IMR-90 (cell line): ENCODE data around the gene ANKRD6. TPM values are rescaled to one million over a fixed set of nuclear protein-coding genes. Genes with fewer than 3 reads are reported as not detected.

Source experiments
- ATAC-seq: fragments of 200-7000 bp; cut with Tn5 transposase; 2 replicates; pipeline ENCODE4 v1.9.1; 2020; ENCODE audit warnings: low read depth, mild to moderate bottlenecking, moderate library complexity
- BruUV-seq: library from RNA; stranded (reverse); fragments of 400-500 nt; replicated peaks from 2 replicates; lab custom pipeline; 2021; lab: Mats Ljungman, UMichigan
- CTCF ChIA-PET: fragments of 300-600 bp; formaldehyde crosslinking; extraction: SDS; loops from one replicate; lab custom pipeline; 2021; ENCODE audit warnings: antibody characterized with exemption; lab: Yijun Ruan, JAX
- POLR2A ChIA-PET: fragments of 300-600 bp; sonication (Branson Sonifier 250); formaldehyde crosslinking; loops from one replicate; lab custom pipeline; 2022; ENCODE audit warnings: antibody characterized with exemption; ENCODE audit not compliant: unreplicated experiment; lab: Charles Lee
- DNase-seq: peaks from one replicate; pipeline ENCODE4 v3.0.0; 2013
- H2AFZ ChIP-seq: replicated peaks from 2 replicates; pipeline ENCODE3; 2013; ENCODE audit warnings: low read length, mild to moderate bottlenecking; ENCODE audit not compliant: poor library complexity
- H2AK5ac ChIP-seq: 2 replicates; pipeline ENCODE4 v1.6.1; 2013; ENCODE audit warnings: low read depth, low read length, inconsistent platforms
- H2AK9ac ChIP-seq: replicated peaks from 2 replicates; pipeline ENCODE3; 2013; ENCODE audit warnings: mild to moderate bottlenecking, low read depth, low read length, moderate library complexity; ENCODE audit not compliant: poor library complexity
- H2BK120ac ChIP-seq: 2 replicates; pipeline ENCODE4 v1.6.1; 2013; ENCODE audit warnings: low read depth, low read length, inconsistent platforms
- H2BK15ac ChIP-seq: 3 replicates; pipeline ENCODE4 v1.6.1; 2013; ENCODE audit warnings: low read depth, low read length, inconsistent platforms
- H2BK20ac ChIP-seq: 2 replicates; pipeline ENCODE4 v1.6.1; 2013; ENCODE audit warnings: low read depth, mild to moderate bottlenecking, inconsistent platforms, low read length, moderate library complexity
- H2BK5ac ChIP-seq: 2 replicates; pipeline ENCODE4 v1.6.1; 2013; ENCODE audit warnings: mild to moderate bottlenecking, low read depth, low read length, inconsistent platforms; ENCODE audit not compliant: poor library complexity, severe bottlenecking
- H3K14ac ChIP-seq: replicated peaks from 2 replicates; pipeline ENCODE4 v1.6.1; 2013; ENCODE audit warnings: low read depth, low read length, inconsistent platforms
- H3K18ac ChIP-seq: 2 replicates; pipeline ENCODE4 v1.6.1; 2013; ENCODE audit warnings: low read depth, low read length, control low read depth
- H3K23ac ChIP-seq: 2 replicates; pipeline ENCODE4 v1.6.1; 2013; ENCODE audit warnings: low read depth, low read length, inconsistent platforms
- H3K27ac ChIP-seq: 2 replicates; pipeline ENCODE4 v1.5.1; 2013; ENCODE audit warnings: mild to moderate bottlenecking, control low read depth, low read length; ENCODE audit not compliant: insufficient read depth
- H3K27me3 ChIP-seq: 2 replicates; pipeline ENCODE4 v1.6.1; 2013; ENCODE audit warnings: low read length; ENCODE audit not compliant: control insufficient read depth, insufficient read depth
- H3K36me3 ChIP-seq: 2 replicates; pipeline ENCODE4 v1.6.1; 2013; ENCODE audit warnings: low read length, mixed read lengths; ENCODE audit not compliant: control insufficient read depth, insufficient read depth
- H3K4ac ChIP-seq: 2 replicates; pipeline ENCODE4 v1.6.1; 2013; ENCODE audit warnings: low read depth, low read length, inconsistent platforms
- H3K4me1 ChIP-seq: 2 replicates; pipeline ENCODE4 v1.6.1; 2013; ENCODE audit warnings: low read length, mixed read lengths; ENCODE audit not compliant: control insufficient read depth, insufficient read depth
- H3K4me2 ChIP-seq: 2 replicates; pipeline ENCODE4 v1.6.1; 2013; ENCODE audit warnings: low read depth, mild to moderate bottlenecking, control low read depth, low read length, moderate library complexity
- H3K4me3 ChIP-seq: 2 replicates; pipeline ENCODE4 v1.5.1; 2013; ENCODE audit warnings: low read depth, mild to moderate bottlenecking, control low read depth, low read length, moderate library complexity; ENCODE audit not compliant: insufficient read depth
- H3K56ac ChIP-seq: 2 replicates; pipeline ENCODE4 v1.6.1; 2013; ENCODE audit warnings: low read length, inconsistent platforms; ENCODE audit not compliant: insufficient read depth; ENCODE audit errors: extremely low read depth
- H3K79me1 ChIP-seq, 2 experiments: 2 replicates each; pipeline ENCODE4 v1.6.1; 2013; ENCODE audit warnings: low read length in 2 of 2, inconsistent platforms in 1 of 2, low read depth in 1 of 2
- H3K9ac ChIP-seq: 2 replicates; pipeline ENCODE4 v1.6.1; 2013; ENCODE audit warnings: low read depth, low read length, control low read depth
- H3K9me1 ChIP-seq: 2 replicates; pipeline ENCODE4 v1.6.1; 2013; ENCODE audit warnings: low read length, inconsistent platforms; ENCODE audit not compliant: insufficient read depth
- H3K9me3 ChIP-seq: 2 replicates; pipeline ENCODE4 v1.6.1; 2013; ENCODE audit warnings: low read length; ENCODE audit not compliant: control insufficient read depth, insufficient read depth
- H4K20me1 ChIP-seq: 2 replicates; pipeline ENCODE4 v1.6.1; 2013; ENCODE audit warnings: low read length, inconsistent platforms; ENCODE audit not compliant: insufficient read depth
- H4K5ac ChIP-seq: 2 replicates; pipeline ENCODE4 v1.6.1; 2013; ENCODE audit warnings: mild to moderate bottlenecking, low read depth, low read length, control low read depth
- H4K8ac ChIP-seq, 2 experiments: 2 replicates each; pipeline ENCODE4 v1.6.1; 2013; ENCODE audit warnings: low read depth in 2 of 2, low read length in 2 of 2, control low read depth in 1 of 2, inconsistent platforms in 1 of 2
- H4K91ac ChIP-seq: 2 replicates; pipeline ENCODE4 v1.6.1; 2013; ENCODE audit warnings: low read depth, low read length, inconsistent platforms; ENCODE audit not compliant: insufficient read depth
- BHLHE40 ChIP-seq: fragments of 150-350 bp; IDR thresholded peaks from 2 replicates; pipeline ENCODE4 v1.6.1; 2016; ENCODE audit warnings: mild to moderate bottlenecking, low read depth, low read length
- CEBPB ChIP-seq: IDR thresholded peaks from 2 replicates; pipeline ENCODE4 v1.6.1; 2012; ENCODE audit warnings: low read depth, low read length, improper control_type of control experiment
- CHD1 ChIP-seq: IDR thresholded peaks from 2 replicates; pipeline ENCODE4 v1.6.1; 2012; ENCODE audit warnings: low read depth, low read length, improper control_type of control experiment
- CTCF ChIP-seq: conservative IDR thresholded peaks from 2 replicates; pipeline ENCODE4 v1.5.1; 2012; ENCODE audit warnings: mild to moderate bottlenecking, low read depth, low read length, improper control_type of control experiment
- FOS ChIP-seq: fragments of 150-350 bp; IDR thresholded peaks from 2 replicates; pipeline ENCODE4 v1.6.1; 2016; ENCODE audit warnings: low read depth, low read length
- MAZ ChIP-seq: IDR thresholded peaks from 2 replicates; pipeline ENCODE4 v1.6.1; 2012; ENCODE audit warnings: low read depth, mild to moderate bottlenecking, low read length, improper control_type of control experiment, moderate library complexity, borderline replicate concordance
- POLR2A ChIP-seq: IDR thresholded peaks from 2 replicates; pipeline ENCODE4 v1.6.1; 2012; ENCODE audit warnings: mild to moderate bottlenecking, low read depth, low read length
- RAD21 ChIP-seq: IDR thresholded peaks from 2 replicates; pipeline ENCODE4 v1.6.1; 2012; ENCODE audit warnings: low read length, improper control_type of control experiment
- SMC3 ChIP-seq: fragments of 150-350 bp; IDR thresholded peaks from 2 replicates; pipeline ENCODE4 v1.6.1; 2016; ENCODE audit warnings: low read depth, mild to moderate bottlenecking, antibody characterized with exemption, low read length, moderate library complexity
- USF2 ChIP-seq: fragments of 150-350 bp; IDR thresholded peaks from 2 replicates; pipeline ENCODE4 v1.6.1; 2017; ENCODE audit warnings: mild to moderate bottlenecking, antibody characterized with exemption, low read length, low read depth
- WGBS, 2 experiments: methylation state at CpG; one replicate each; pipeline versions ENCODE4 v1.1.5 to v1.1.7; 2013; ENCODE audit warnings: missing lambda C conversion rate in 2 of 2; ENCODE audit not compliant: insufficient read length in 1 of 2; ENCODE audit errors: extremely low coverage in 2 of 2; 5-methylcytosine and 5-hydroxymethylcytosine counted together
- dilution Hi-C: fragments of 300-500 bp; cut with HindIII; formaldehyde crosslinking; loops from one replicate; pipeline ENCODE4 v1.14.3; 2018; ENCODE audit warnings: low sequenced_read_pairs; ENCODE audit not compliant: unreplicated experiment
- in situ Hi-C: fragments of 300-500 bp; cut with MboI; formaldehyde crosslinking; loops from 3 replicates; pipeline ENCODE4 v1.14.3; 2019; ENCODE audit warnings: low sequenced_read_pairs, inconsistent platforms, mixed read lengths
- intact Hi-C: fragments of 100-400 bp; cut with micrococcal nuclease; formaldehyde crosslinking; loops from 2 replicates; pipeline ENCODE4 v1.10.0; 2022
- polyA plus RNA-seq, 3 experiments: library from polyadenylated mRNA; depleted of rRNA; stranded (reverse); fragments of >200 nt; gene quantifications; 2 replicates each; pipeline ENCODE4 v1.2.3, GENCODE V29; 2012; ENCODE audit warnings: low replicate concordance in 1 of 3
- total RNA-seq: library from RNA; depleted of rRNA; stranded (reverse); fragments of >200 nt; gene quantifications from 2 replicates; pipeline ENCODE4 v1.2.3, GENCODE V29; 2012

Gene ANKRD6
- total and polyA plus RNA-seq, 2 of the 4 experiments (the other 2 are of a cell fraction) = 0.12 to 0.18 TPM

- Histone ChIP-seq H3K79me1 (no peaks in the 10 kb centered on the region), H4K5ac (no peak overlapping the region), H3K27me3 (no peaks in the 10 kb centered on the region), H3K4me1 (no peaks in the 10 kb centered on the region), H2AK9ac (no peak overlapping the region), H2AFZ (no peak overlapping the region), H2BK120ac (no peak overlapping the region), H3K23ac (no peak overlapping the region), H2AK5ac (no peak overlapping the region), H3K36me3 (no peaks in the 10 kb centered on the region), H4K8ac (no peak overlapping the region), H3K14ac (no peak overlapping the region), H3K18ac (no peak overlapping the region), H3K9me1 (no peaks in the 10 kb centered on the region), H3K4ac (no peak overlapping the region), H2BK5ac (no peak overlapping the region), H2BK20ac (no peak overlapping the region), H3K27ac (no peak overlapping the region), H3K4me3 (no peak overlapping the region), H3K56ac (no peak overlapping the region), H2BK15ac (no peak overlapping the region), H3K4me2 (no peak overlapping the region), H4K20me1 (no peaks in the 10 kb centered on the region), H3K9me3 (no peaks in the 10 kb centered on the region), H3K9ac (no peak overlapping the region), H4K91ac (no peak overlapping the region)
- intact Hi-C loops = no loop called here
- BruUV-seq = no TSS peak
- no peak for ATAC-seq
- TF ChIP-seq BHLHE40 (no peak), CTCF (no peak), USF2 (no peak), CEBPB (no peak), SMC3 (no peak), RAD21 (no peak), MAZ (no peak), POLR2A (no peak), CHD1 (no peak), FOS (no peak)
- ChIA-PET CTCF (interaction anchor here (0.6 to 1.5 kb wide), 2 partner anchors 20 to 54 kb away, joined by 3 to 4 read pairs; no protein-coding TSS in a partner anchor), POLR2A (no interaction called here)
- WGBS, 2 experiments = no CpG with 5 or more reads among the region's 1 CpG
- in situ Hi-C loops = no loop called here
- dilution Hi-C loops = no loop called here
- DNase-seq = no peak
Measured at GRCh38 chr6:89452281-89452680, 19.3 kb downstream of the ANKRD6 start.
